T-cell (primary cell): Measurements from ENCODE around the gene EML5. TPM values are rescaled to one million over a fixed set of nuclear protein-coding genes. Genes with fewer than 3 reads are reported as not detected.

Experiments
- ATAC-seq, 4 experiments: fragments of 200-7000 bp in 3 of 4; fragments of 150-1000 bp in 1 of 4; cut with Tn5 transposase; replicated peaks in 1 of 4; 1 replicate in 3 of 4; 2 replicates in 1 of 4; pipeline ENCODE4 v1.10.0; 2021; ENCODE audit warnings: moderate library complexity in 3 of 4, mild to moderate bottlenecking in 2 of 4, moderate number of reproducible peaks in 1 of 4
- CTCF ChIA-PET, 2 donors: fragments of 300-600 bp; sonication (Branson Sonifier 250); formaldehyde crosslinking; loops; one replicate each; lab custom pipeline; 2022; ENCODE audit warnings: antibody characterized with exemption in 2 of 2; lab: Charles Lee
- POLR2A ChIA-PET, 2 donors: fragments of 300-600 bp; sonication (Branson Sonifier 250); formaldehyde crosslinking; loops; one replicate each; lab custom pipeline; 2022; ENCODE audit warnings: antibody characterized with exemption in 2 of 2; lab: Charles Lee
- DNase-seq, 35 experiments: peaks; one replicate each; pipeline versions ENCODE4 v3.0.0 to v3.0.0-alpha.2; 2013 to 2023
- H3K27ac ChIP-seq: one replicate; pipeline ENCODE4 v1.5.1; 2013; ENCODE audit warnings: low read length
- H3K27me3 ChIP-seq, 2 experiments: replicated peaks in 1 of 2; 1 replicate in 1 of 2; 2 replicates in 1 of 2; pipeline versions ENCODE4 v1.6.1 to v1.7.0; 2013; ENCODE audit warnings: low read length in 1 of 2, mixed read lengths in 1 of 2; ENCODE audit not compliant: control insufficient read depth in 2 of 2, insufficient read depth in 2 of 2; ENCODE audit errors: extremely low read depth in 1 of 2
- H3K36me3 ChIP-seq, 2 donors: 1 replicate in 1 of 2; 2 replicates in 1 of 2; pipeline versions ENCODE4 v1.6.1 to v1.7.0; 2013; ENCODE audit warnings: low read length in 1 of 2; ENCODE audit not compliant: control insufficient read depth in 2 of 2, insufficient read depth in 1 of 2; ENCODE audit errors: extremely low read depth in 1 of 2
- H3K4me1 ChIP-seq, 2 experiments: 1 replicate in 1 of 2; 2 replicates in 1 of 2; pipeline versions ENCODE4 v1.6.1 to v1.7.0; 2013; ENCODE audit warnings: low read length in 2 of 2, mixed read lengths in 1 of 2; ENCODE audit not compliant: insufficient read depth in 2 of 2, control insufficient read depth in 1 of 2; ENCODE audit errors: extremely low read depth in 1 of 2
- H3K4me3 ChIP-seq, 2 donors: 1 replicate in 1 of 2; 2 replicates in 1 of 2; pipeline versions ENCODE4 v1.5.1 to v1.7.0; 2013; ENCODE audit warnings: mild to moderate bottlenecking in 2 of 2, low read length in 1 of 2, moderate library complexity in 1 of 2; ENCODE audit not compliant: control insufficient read depth in 1 of 2; ENCODE audit errors: extremely low read depth in 1 of 2
- H3K9me3 ChIP-seq: 2 replicates; pipeline ENCODE4 v1.7.0; 2013
- H3K27ac Mint-ChIP-seq, 2 donors: one replicate each; pipeline ENCODE4 v1.8.0; 2020 to 2021; ENCODE audit warnings: mild to moderate bottlenecking in 2 of 2, mixed read lengths in 2 of 2
- H3K27me3 Mint-ChIP-seq, 2 donors: one replicate each; pipeline ENCODE4 v1.8.0; 2021 to 2022; ENCODE audit warnings: mixed read lengths in 2 of 2
- H3K36me3 Mint-ChIP-seq: one replicate; pipeline ENCODE4 v1.8.0; 2021; ENCODE audit warnings: mixed read lengths
- H3K4me1 Mint-ChIP-seq, 3 donors: one replicate each; pipeline ENCODE4 v1.8.0; 2020 to 2022; ENCODE audit warnings: mixed read lengths in 3 of 3, mild to moderate bottlenecking in 1 of 3
- H3K4me3 Mint-ChIP-seq, 3 donors: one replicate each; pipeline ENCODE4 v1.8.0; 2020 to 2022; ENCODE audit warnings: mild to moderate bottlenecking in 3 of 3, mixed read lengths in 3 of 3, moderate library complexity in 3 of 3
- H3K9me3 Mint-ChIP-seq, 3 donors: one replicate each; pipeline ENCODE4 v1.8.0; 2020 to 2022; ENCODE audit warnings: mixed read lengths in 3 of 3
- WGBS: methylation state at CpG from one replicate; pipeline ENCODE4 v1.1.5; 2013; ENCODE audit warnings: missing lambda C conversion rate; ENCODE audit not compliant: insufficient coverage; 5-methylcytosine and 5-hydroxymethylcytosine counted together
- total RNA-seq, 35 experiments: library from RNA in 6 of 35; stranded (reverse) in 6 of 35; fragments of 120-200 nt in 1 of 35; gene quantifications; one replicate each; pipeline versions ENCODE4 v1.2.1 to v1.2.4 and lab custom pipeline; 2013 to 2026

The EML5 gene
- total RNA-seq, 5 donors from 2014 or later (not counting 1 experiment from before 2014, with no cell fraction given), result 4.0 to 5.5 (median 4.9) TPM

- Mint-ChIP-seq H3K4me3 (no peak overlapping the region), H3K36me3 (peaks cover 22% of the 10 kb centered on the region), H3K9me3 (no peaks in the 10 kb centered on the region), H3K4me1 (no peaks in the 10 kb centered on the region), H3K27ac (no peak overlapping the region), H3K27me3 (no peaks in the 10 kb centered on the region)
- Histone ChIP-seq H3K27me3 (no peaks in the 10 kb centered on the region), H3K36me3 (no peaks in the 10 kb centered on the region), H3K27ac (no peak overlapping the region), H3K4me3 (no peak overlapping the region), H3K4me1 (no peaks in the 10 kb centered on the region), H3K9me3 (no peaks in the 10 kb centered on the region)
- DNase-seq (no peak), ATAC-seq (no peak)
- ChIA-PET CTCF (no interaction called here), POLR2A (no interaction called here)
Observed at GRCh38 chr14:88628462-88628861, 164.3 kb downstream of the EML5 start.

- no peaks in the 10 kb centered on the region for H3K36me3 ChIP-seq
- H3K27me3 Mint-ChIP-seq, result no peaks in the 10 kb centered on the region
- H3K9me3 Mint-ChIP-seq, result no peaks in the 10 kb centered on the region
- no peak overlapping the region for H3K27ac ChIP-seq
- H3K4me1 Mint-ChIP-seq, result no peaks in the 10 kb centered on the region
- no peaks in the 10 kb centered on the region for H3K9me3 ChIP-seq
- no peak for DNase-seq
- no peaks in the 10 kb centered on the region for H3K4me1 ChIP-seq
- no peak overlapping the region for H3K4me3 ChIP-seq
- no peak overlapping the region for H3K27ac Mint-ChIP-seq
- ChIA-PET CTCF (no interaction called here), POLR2A (no interaction called here)
- H3K27me3 ChIP-seq, result no peaks in the 10 kb centered on the region
- no peak overlapping the region for H3K4me3 Mint-ChIP-seq
- ATAC-seq, result no peak
- peaks cover 22% of the 10 kb centered on the region for H3K36me3 Mint-ChIP-seq
Observed at GRCh38 chr14:88628033-88628432, 164.7 kb downstream of the EML5 start.

GRCh38 chr14:88625671-88626070, 167.1 kb downstream of the EML5 start:
- Mint-ChIP-seq H3K36me3 (peaks cover 24% of the 10 kb centered on the region), H3K27ac (no peak overlapping the region), H3K4me3 (no peak overlapping the region), H3K9me3 (no peaks in the 10 kb centered on the region), H3K4me1 (no peaks in the 10 kb centered on the region), H3K27me3 (no peaks in the 10 kb centered on the region)
- ATAC-seq (no peak), DNase-seq (no peak)
- Histone ChIP-seq H3K9me3 (no peaks in the 10 kb centered on the region), H3K4me1 (no peaks in the 10 kb centered on the region), H3K27me3 (no peaks in the 10 kb centered on the region), H3K4me3 (no peak overlapping the region), H3K27ac (no peak overlapping the region), H3K36me3 (no peaks in the 10 kb centered on the region)
- CTCF ChIA-PET, result no interaction called here
- WGBS, result no CpG with 5 or more reads among the region's 3 CpGs
- POLR2A ChIA-PET, result no interaction called here

GRCh38 chr14:88621100-88621499, 171.7 kb downstream of the EML5 start:
- no peak for ATAC-seq
- H3K27ac ChIP-seq, result no peak overlapping the region
- no peaks in the 10 kb centered on the region for H3K4me1 ChIP-seq
- Mint-ChIP-seq H3K27ac (no peak overlapping the region), H3K36me3 (peaks cover 26% of the 10 kb centered on the region), H3K9me3 (no peaks in the 10 kb centered on the region), H3K4me1 (no peaks in the 10 kb centered on the region), H3K4me3 (no peak overlapping the region), H3K27me3 (no peaks in the 10 kb centered on the region)
- no peak for DNase-seq
- ChIA-PET CTCF (no interaction called here), POLR2A (no interaction called here)
- no peaks in the 10 kb centered on the region for H3K27me3 ChIP-seq
- H3K4me3 ChIP-seq, result no peak overlapping the region
- 100% methylated on average over 2 of the region's 2 CpGs for WGBS
- no peaks in the 10 kb centered on the region for H3K9me3 ChIP-seq
- H3K36me3 ChIP-seq, result peaks cover 0 to 3% of the 10 kb centered on the region in 2 donors

GRCh38 chr14:88618476-88618875, 174.3 kb downstream of the EML5 start:
- Histone ChIP-seq H3K4me3 (no peak overlapping the region), H3K27ac (no peak overlapping the region), H3K4me1 (no peaks in the 10 kb centered on the region), H3K9me3 (no peaks in the 10 kb centered on the region), H3K27me3 (no peaks in the 10 kb centered on the region), H3K36me3 (peaks cover 0 to 6% of the 10 kb centered on the region in 2 donors)
- Mint-ChIP-seq H3K4me3 (no peak overlapping the region), H3K27ac (no peak overlapping the region), H3K36me3 (peaks cover 29% of the 10 kb centered on the region), H3K9me3 (no peaks in the 10 kb centered on the region), H3K27me3 (no peaks in the 10 kb centered on the region), H3K4me1 (peaks cover 3% of the 10 kb centered on the region in 3 donors)
- ATAC-seq (no peak), DNase-seq (no peak)
- ChIA-PET POLR2A (no interaction called here), CTCF (no interaction called here)
- 100% methylated on average over 1 of the region's 5 CpGs for WGBS

GRCh38 chr14:88617479-88617878, 175.3 kb downstream of the EML5 start:
- no peak for DNase-seq
- no peaks in the 10 kb centered on the region for H3K9me3 ChIP-seq
- H3K4me1 ChIP-seq, result peaks cover 0 to 2% of the 10 kb centered on the region in 2 experiments
- Mint-ChIP-seq H3K36me3 (peaks cover 34% of the 10 kb centered on the region), H3K4me1 (peaks cover 6 to 10% (median 8%) of the 10 kb centered on the region in 3 donors), H3K4me3 (no peak overlapping the region), H3K9me3 (no peaks in the 10 kb centered on the region), H3K27me3 (no peaks in the 10 kb centered on the region), H3K27ac (no peak overlapping the region)
- no peak overlapping the region for H3K4me3 ChIP-seq
- ATAC-seq, result no peak
- ChIA-PET CTCF (no interaction called here), POLR2A (no interaction called here)
- H3K27me3 ChIP-seq, result no peaks in the 10 kb centered on the region
- H3K27ac ChIP-seq, result no peak overlapping the region
- WGBS, result 86% methylated on average over 1 of the region's 1 CpG
- peaks cover 0 to 11% of the 10 kb centered on the region in 2 donors for H3K36me3 ChIP-seq

- H3K36me3 ChIP-seq, result peaks cover 0 to 17% of the 10 kb centered on the region in 2 donors
- peaks cover 0 to 2% of the 10 kb centered on the region in 2 experiments for H3K4me1 ChIP-seq
- POLR2A ChIA-PET, result no interaction called here
- peaks cover 32% of the 10 kb centered on the region for H3K36me3 Mint-ChIP-seq
- H3K9me3 ChIP-seq, result no peaks in the 10 kb centered on the region
- H3K4me1 Mint-ChIP-seq, result peaks cover 6 to 12% (median 11%) of the 10 kb centered on the region in 3 donors
- H3K27ac Mint-ChIP-seq, result no peak overlapping the region
- H3K9me3 Mint-ChIP-seq, result no peaks in the 10 kb centered on the region
- H3K4me3 ChIP-seq, result no peak overlapping the region
- ATAC-seq (no peak), DNase-seq (no peak)
- H3K27me3 ChIP-seq, result no peaks in the 10 kb centered on the region
- H3K27ac ChIP-seq, result no peak overlapping the region
- CTCF ChIA-PET, result interaction anchor here in 1 of 2 donors (0.5 kb wide), 1 partner anchor 210 kb away, joined by 4 read pairs; no protein-coding TSS in a partner anchor
- no CpG with 5 or more reads among the region's 1 CpG for WGBS
- no peaks in the 10 kb centered on the region for H3K27me3 Mint-ChIP-seq
- H3K4me3 Mint-ChIP-seq, result no peak overlapping the region
Observed at GRCh38 chr14:88616697-88617096, 176.1 kb downstream of the EML5 start.
